GM18519 (cell line): ENCODE data around the gene NEK6.

Source experiments
- ATAC-seq: cut with Tn5 transposase; IDR thresholded peaks from one replicate; pipeline ENCODE4 v1.9.1; 2021; ENCODE audit warnings: mild to moderate bottlenecking, moderate library complexity; ENCODE audit not compliant: unreplicated experiment, low FRiP score

NEK6 gene

GRCh38 chr9:124335320-124335707 is 77.6 kb downstream of the NEK6 start:
- no peak for ATAC-seq

GRCh38 chr9:124337562-124337961 is 79.8 kb downstream of the NEK6 start:
- no peak for ATAC-seq

DNA sequence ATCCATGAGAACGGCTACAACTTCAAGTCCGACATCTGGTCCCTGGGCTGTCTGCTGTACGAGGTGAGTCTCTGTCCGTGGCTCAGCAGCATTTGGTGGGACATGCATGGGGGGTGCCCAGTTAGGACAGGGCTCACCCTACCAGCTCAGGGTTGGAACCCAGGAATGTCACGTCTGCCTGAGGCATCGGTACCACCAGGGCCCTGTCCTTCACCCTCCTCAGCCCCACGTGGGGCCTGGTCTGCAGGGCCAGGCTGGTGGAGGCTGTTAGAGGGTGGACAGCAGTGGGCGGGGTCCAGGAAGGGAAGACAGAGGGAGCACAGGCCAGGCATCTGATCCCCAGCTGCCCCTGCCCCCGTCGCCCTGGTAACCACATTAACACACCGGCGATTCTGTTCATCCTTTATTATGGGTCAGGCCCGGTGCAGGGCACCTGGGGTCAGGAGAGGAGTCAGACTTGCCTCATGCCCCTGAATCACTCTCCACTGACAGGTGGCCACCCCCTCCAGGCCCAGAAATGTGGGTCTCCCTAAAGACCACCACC is 81.9 kb downstream of the NEK6 start:
- no peak for ATAC-seq

DNA sequence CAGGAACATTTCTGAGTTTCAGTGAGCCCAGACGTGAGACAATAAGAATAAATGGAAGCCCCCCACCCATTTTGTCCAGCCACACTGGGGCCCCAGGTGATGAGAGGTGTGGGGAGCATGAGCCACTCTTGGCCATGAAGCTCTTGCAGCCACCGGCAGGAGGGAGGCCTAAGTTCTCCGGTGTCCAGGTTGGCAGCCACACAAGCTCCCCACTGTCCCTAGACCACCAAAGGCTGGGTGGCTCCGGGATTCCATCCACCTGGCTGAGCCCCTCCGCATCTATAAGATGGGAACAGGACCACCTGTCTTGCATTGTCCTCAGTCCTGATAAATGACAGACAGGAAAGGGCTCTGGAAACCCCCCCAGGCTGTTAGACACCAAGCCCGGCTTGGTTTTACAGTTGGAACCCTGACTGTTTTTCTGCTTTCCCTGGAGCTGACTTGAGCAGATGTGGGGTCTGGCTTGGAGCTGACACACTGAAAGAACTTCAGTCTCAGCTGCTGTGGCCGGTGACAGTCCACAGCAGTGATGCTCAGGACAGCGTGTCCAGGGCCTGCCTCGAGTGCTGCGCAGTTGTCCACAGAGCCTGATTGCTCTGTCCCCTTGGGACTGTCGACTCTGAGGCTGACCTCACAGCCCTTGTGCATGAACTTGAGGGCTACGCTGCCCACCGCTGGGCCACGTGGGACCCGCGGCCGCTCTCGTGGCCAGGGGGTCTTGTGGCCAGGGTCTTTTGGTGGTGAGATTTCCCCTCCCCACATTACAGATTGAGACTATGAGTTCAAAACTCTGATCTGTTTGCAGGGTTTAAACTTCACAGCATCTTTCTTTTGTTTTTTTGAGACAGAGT is 82.7 kb downstream of the NEK6 start:
- ATAC-seq = no peak

DNA sequence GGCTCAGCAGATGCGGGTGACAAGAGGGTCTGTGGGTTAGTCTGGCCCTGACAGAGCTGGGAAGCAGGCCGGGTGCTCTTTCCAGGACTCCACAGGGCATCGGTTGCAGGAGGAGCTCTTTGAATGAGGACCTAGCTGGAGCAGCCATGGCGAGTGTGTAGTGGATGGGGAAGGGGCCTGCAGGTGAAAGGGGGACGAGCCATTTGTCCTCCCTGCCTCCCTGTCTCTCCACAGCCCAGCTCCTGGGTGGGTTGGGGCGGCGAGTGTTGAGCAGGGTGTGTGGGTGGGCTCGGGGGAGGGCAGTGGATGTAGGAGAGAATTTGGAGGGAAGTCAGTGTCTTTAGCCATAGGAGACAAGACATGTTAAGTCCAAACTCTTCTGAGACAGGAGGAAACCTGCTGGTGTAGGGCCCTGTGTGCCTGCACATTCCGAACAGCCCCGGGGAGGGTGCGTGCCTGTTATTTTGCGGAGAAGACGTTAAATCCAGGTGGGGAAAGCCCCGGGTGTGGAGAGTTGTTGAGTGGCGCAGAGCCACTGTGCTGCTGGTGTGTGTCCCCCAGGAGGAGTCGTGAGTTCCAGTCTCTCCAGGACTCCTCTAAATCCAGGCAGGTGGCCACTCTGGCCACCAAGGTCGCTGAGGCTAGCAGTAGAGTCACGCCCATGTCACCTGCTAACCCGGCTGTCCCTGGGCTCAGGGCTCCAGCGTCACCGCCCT is 83.9 kb downstream of the NEK6 start:
- no peak for ATAC-seq

- no peak for ATAC-seq
These were observed 84.6 kb downstream of the NEK6 start for GRCh38 chr9:124342402-124342775.

DNA sequence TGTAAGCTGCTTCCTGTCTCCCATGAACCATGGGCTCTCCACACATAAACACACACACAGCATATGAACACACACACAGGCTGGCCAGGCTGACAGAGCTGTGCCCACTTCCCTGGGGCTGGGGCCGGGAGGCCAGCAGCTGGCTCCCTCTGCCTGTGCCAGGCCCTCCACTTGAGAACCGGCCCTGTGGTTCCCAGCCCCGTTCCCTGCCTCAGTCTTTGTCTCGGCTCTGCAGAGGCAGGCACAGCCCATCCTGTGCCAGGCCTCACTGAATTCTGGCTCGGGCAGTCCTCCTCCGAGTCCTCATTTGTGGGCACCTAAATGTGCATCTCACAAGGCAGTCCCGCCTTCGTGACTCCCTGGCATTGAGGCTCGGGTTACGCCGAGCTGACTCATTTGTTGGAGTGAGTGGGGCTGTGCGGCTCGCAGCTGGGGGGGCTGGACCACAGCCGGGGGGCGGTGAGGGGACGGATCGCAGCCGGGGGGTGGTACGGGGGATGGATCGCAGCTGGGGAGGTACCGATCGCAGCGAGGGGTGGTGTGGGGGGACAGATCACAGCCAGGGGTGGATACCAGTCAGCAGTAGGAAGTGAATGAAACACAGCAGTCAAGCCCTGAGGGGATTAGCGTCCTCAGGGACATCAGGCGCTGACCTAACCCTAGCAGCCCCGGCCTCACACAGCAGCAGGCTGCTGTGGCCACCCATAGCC is 85.2 kb downstream of the NEK6 start:
- no peak for ATAC-seq

DNA sequence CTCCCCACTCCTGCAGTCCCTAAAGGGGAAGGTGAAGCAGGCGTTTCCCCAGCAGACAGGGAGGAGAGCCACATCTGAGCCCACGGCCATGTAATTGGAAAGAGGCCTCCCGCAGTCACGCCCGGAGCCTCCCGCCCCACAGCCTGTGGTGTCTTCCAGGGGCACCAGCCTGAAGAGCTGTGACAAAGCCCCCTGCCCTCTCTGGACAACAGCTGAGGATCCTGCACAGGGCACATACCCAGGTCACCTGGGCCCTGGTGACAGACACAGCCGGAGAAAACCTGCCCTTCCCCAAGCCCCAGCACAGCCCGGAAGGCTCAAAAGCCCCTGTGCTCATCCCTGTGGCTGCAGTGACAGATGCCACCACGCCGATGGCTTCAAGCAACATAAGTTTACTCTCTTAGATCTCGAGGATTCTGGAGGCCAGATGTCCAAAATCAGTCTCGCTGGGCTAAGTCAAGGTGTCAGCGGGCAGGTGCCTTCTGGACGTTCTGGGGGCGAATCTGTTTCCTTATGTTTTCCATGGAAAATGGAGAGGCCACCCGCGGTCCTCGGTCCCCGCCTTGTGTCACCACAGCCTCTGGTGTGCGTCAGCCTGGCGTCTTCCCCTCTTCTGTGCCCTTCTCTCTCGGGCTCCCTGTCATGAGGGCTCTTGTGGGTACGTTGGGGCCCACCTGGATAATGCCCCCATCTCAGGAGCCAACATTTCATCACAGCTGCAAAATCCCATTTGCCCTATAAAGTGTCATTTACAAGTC is 86.0 kb downstream of the NEK6 start:
- ATAC-seq = no peak

GRCh38 chr9:124344291-124345050 is 86.7 kb downstream of the NEK6 start:
- no peak for ATAC-seq

- ATAC-seq = no peak
These were observed 87.3 kb downstream of the NEK6 start for GRCh38 chr9:124345063-124345462.

GRCh38 chr9:124345751-124346281 is 88.1 kb downstream of the NEK6 start:
- ATAC-seq = no peak

DNA sequence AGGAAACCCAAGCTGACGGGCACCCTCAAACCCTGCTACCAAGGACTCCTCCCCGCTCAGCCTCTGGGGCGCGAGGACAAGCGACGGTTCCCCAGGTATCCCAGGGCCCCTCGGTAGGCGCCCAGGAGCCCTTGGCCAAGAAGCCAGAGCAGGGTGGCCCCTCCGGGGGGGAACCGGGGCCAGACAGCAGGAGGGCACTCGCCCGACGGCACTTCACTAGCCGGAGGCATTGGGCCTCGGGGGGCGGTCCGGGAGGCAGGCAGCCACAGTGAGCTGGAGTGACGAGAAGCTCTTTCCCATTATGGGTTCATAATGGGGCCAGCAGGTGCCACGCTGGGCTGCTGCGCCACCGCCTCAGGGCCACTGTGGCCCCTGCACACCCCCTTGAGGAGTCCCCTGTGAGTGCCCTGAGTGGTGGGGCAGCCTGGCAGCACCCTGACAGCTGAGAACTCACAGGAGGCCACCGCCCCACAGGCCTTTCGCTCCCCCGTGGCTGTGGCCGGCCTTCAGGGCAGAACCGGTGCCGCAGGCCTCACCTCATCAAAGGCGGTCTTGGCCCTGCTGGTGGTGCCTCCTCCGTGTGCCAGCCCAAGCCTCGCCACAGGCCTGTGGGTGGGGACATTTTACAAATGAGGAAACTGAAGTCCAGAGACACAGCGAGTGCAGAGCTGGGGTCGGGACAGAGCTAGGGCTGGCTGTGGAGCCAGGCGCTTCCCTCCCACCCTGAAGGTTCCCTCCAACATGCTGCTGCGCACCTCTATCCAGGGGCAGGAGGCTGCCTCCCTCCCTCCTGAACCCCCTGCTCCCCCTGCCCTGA is 88.8 kb downstream of the NEK6 start:
- no peak for ATAC-seq

DNA sequence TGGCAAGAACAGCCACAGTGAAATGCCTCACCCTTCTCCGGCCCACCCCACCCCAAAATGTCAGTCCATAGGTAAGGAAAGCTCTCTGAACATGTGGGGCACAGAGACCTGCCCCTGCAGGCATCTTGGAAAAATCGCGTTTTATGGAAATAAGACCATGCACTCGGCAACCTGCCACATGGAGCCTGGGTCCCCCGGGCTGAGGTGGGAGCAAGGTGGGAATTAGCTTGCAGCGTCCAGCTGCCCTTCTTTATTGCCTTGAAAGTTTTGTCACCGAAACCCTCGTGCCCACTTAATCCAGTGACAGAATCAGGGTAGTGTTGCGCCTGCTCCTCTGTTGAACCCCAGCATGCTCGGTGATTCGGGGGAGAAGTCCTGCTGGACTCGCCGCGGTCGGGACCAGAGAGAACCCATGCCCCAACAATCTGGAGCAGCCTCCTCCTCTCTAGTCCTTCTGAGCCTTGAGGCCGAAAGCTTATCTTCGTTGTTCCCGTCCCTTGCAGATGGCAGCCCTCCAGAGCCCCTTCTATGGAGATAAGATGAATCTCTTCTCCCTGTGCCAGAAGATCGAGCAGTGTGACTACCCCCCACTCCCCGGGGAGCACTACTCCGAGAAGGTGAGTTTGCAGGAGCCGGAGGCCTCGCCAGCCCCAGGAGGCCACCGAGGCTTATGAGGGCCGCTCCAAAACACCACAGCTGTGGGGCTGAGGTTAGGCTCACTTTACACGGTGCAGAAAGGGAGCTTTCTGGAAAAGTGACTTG is 89.6 kb downstream of the NEK6 start:
- no peak for ATAC-seq

- ATAC-seq = no peak
These were observed 90.2 kb downstream of the NEK6 start for GRCh38 chr9:124347968-124348358.

- ATAC-seq = no peak
These were observed 90.6 kb downstream of the NEK6 start for GRCh38 chr9:124348363-124348762.

DNA sequence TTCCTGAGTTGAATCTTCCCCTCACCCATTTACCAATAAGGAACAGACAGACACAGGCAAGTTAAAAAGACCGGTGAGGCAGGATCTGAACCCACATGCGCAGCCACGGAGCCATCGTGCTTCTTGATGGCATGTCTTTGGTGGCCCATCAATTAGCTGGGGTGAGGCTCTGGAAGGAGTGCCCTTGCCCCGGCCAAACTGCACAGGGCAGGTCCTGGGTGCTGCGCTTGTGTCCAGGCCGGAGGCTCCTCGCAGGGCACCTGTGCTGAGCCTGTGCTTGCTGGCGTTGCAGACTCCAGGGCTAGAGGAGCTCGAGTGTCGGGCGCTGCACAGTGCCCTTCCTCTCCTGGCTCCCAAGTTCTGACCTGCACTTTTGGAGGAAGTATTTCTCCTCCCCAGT is 91.1 kb downstream of the NEK6 start:
- no peak for ATAC-seq

GRCh38 chr9:124349267-124349666 is 91.5 kb downstream of the NEK6 start:
- no peak for ATAC-seq
